GM19463 (cell line): ENCODE measurements around the gene ARHGAP21.
A peak's percentile ranks its signal among the peaks of the same experiment; 100 is the strongest.
"Not testable (repeated sequence)": the region's sequence is repeated elsewhere in the genome, so short reads cannot be mapped to it uniquely, and the experiment has no call there.

ENCODE experiments used
- ATAC-seq: cut with Tn5 transposase; IDR thresholded peaks from one replicate; pipeline ENCODE4 v1.9.1; 2021; ENCODE audit warnings: mild to moderate bottlenecking, moderate library complexity; ENCODE audit not compliant: unreplicated experiment

ARHGAP21 gene

DNA sequence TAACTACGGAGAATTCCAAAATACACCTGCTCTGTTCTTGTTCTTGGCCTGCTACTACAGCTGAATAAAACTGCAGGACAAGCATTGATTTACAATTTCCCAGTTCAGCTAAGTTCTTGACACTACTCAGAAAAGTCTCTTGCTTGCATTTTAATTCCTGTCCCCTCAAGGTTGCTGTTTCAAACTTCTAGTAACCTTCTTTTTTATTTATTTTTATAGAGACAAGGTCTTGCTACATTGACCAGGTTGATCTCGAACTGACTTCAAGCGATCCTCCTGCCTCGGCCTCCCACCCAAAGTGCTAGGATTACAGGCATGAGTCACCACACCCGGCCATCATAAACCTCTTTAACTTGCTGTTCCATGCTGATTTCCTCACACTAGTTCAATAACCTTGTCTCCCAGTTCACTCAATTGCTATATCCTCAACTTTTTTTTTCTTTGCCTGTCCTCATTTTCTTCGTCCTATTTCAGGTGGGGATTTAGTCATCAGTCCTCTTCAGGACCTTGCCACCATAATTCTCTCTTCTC lies 79.9 kb downstream of the ARHGAP21 start:
- ATAC-seq = no peak

DNA sequence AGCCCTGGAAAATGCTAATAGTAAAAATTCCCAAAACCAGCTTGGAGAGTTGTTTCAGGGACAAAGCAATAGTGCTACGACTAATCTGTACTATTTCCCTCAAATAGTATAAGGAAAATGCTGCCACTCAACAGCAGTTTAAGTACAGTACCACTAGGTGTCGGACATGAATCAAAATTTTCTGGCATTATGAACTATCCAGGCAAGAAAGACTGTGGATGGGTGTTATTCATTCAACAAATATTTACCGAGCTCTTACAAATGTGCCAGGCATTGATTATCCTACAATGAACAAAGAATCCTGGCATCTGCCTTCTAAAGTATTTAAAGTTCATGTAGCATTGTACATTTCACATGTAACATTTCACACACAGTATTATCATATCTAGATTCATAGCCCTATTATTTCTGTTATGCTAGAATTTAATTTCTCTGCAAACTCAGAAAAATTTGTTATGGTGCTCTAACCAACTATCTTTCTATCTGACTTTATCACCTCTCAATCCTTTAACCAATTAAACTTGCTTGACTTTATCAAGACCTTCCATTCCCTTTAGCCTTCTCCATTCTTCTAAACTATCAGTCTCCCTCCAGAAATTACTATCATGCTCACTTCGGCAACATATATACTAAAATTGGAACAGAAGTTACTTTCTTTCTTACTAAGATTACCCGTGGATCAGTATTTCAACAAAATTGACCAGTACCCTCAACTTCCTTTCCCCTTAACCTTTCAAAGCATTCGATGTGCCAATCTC lies 80.6 kb downstream of the ARHGAP21 start:
- peak; percentile 80 for ATAC-seq

DNA sequence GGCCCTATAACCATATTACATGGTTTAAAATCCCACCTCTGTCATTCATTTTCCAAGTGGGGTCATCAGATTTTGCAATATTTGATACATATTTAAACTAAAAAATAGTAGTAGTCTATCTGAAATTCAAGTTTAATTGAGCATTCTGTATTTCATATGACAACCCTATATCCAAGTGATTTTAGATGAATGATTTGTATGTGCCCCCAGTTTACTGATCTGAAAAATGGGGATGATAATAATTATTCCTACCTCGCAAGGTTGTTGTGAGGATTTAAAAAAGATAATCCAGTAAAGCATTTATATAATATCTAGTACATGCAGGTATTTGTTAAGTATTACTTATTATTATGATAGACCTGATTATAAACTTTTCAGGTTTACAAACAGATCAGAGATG lies 84.6 kb downstream of the ARHGAP21 start:
- ATAC-seq = no peak

- no peak for ATAC-seq
Measured at GRCh38 chr10:24625778-24626177, 97.9 kb downstream of the ARHGAP21 start.

GRCh38 chr10:24623383-24623782 lies 100.3 kb downstream of the ARHGAP21 start:
- ATAC-seq = no peak

DNA sequence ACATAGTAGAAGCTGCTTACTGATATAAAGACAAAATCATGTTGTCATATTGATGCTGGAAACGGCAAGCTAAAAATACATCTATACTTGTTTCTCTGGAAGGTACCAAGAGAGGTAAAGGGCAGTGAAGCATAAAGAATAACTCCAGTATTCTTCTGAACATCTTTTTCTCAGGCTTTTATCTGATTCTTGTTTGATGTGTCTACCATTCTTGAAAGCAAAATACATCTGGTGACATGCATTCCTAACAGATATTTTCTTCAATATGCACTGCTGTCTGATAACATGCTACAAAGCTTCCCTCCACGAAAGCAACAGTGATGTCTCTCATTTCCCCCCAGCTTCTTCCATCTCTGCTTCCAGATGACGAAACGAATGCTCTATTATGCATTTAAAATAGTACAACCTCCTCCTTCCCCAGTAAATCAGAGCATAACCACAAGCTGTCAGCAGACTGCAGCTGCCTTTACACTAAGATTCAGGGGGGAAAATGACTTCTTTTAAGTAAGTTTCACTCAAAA lies 100.8 kb downstream of the ARHGAP21 start:
- ATAC-seq = no peak

DNA sequence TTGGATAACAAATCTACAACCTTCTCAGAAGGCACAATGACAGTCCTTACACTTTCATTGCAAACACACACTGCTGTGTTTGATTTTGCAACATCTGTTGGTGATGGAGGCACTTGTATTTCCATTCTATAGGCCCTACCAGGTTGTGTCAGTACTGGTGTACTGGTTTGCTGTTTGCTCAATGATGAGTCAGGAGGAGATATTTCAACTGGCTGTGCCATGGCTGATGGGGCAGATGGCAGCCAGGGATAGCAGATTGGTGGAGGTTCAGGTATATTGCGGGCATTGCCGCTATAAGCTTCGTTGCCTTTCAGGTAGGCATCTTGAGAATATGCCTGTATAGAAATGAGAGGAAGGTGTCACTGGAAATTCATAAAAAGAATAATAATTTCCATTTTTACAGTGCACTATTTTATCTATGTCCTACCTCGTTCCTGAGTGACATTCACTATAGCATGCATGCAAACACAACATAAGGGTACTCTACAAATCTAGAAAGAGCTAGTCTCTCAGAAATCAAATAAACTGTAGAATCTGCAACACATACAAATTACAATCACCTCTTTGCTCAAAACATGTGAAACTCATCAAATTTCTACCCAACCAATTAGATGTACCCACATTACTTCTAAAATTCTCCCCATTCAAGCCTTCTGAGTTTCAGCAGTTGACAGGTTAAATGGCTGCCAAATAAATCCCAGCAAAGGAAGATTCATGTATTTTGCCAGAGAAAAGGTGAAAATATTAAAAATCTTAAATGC lies 102.5 kb downstream of the ARHGAP21 start:
- ATAC-seq = not testable (repeated sequence)

- ATAC-seq = not testable (repeated sequence)
Measured at GRCh38 chr10:24619994-24620310, 103.7 kb downstream of the ARHGAP21 start.

DNA sequence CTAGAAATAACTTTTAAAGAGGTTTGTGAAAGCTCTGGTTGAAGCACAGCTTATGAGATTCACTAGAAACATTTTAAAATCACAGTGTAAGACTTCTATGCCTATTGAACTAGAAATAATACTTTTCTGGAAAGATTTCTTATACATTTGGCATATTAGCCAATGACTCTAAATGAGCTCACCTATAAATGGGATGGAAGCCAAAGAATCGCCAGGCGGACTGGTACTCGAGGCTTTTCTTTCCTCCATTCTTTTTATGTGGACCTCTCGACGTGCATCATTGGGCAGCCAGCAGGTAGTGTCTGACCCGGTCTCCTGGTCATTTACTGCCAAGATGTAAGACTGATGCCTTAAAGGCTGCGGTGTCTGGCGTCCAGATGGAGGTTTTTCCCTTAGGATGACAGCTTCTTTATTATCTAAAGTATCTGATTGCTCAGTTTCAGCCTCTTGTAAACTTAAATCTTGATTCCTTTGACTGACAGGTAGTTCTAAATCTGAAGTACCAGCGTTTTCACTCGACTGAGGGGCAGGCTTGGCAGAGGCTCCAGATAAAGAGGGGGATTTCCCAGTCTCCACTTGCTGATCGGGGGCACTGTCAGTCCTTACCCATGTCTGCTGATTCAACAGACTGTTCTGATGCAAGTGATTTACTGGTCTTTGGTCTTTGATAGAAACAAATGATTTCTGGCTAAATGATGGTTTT lies 104.2 kb downstream of the ARHGAP21 start:
- not testable (repeated sequence) for ATAC-seq

DNA sequence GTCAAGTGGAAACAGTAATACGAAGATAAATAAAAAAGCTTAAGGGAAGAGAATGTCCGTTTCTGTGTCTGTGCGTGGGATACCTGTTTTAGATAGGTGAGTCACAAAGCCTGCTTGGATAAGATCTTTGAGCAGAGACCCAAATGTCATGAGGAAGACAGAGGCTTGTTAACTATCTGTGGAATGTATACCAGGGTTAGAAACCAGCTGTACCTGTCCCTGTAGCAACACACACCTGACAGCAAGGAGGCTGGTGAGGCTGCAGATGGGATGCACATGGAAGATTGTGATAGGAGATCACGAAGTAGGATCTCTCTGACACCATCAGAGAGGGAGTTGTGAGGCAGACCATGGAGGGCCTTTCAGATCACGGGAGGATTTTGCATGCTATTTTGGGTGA lies 105.3 kb downstream of the ARHGAP21 start:
- ATAC-seq = no peak

DNA sequence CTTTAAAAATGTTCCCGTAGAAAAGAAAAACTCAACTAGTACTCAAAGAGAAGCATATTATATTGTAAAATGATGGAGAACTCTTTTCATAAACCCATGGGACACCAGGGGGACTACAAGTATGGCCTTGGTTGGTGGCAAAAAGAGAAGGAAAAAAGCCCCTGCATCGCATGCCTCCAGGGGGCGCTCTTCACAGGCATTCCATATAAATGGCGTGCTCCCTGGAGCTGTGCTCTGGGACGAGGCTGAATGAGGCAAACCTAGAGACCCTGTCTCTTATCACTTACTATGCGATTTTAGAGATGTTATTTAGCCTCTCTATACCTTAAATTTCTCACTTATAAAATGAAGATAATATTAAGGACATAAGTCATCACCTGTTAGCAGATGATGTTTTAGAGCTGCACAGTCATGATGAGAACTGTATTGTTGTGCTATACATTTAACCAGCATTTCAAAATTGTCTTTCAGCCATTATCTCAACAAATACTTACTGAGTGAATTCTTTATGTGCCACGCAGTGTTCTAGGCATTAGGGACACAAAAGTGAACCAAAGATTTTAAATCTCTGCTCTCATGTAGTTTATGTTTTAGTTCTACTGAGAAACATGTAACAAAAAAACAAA lies 105.8 kb downstream of the ARHGAP21 start:
- peak; percentile 57 for ATAC-seq

DNA sequence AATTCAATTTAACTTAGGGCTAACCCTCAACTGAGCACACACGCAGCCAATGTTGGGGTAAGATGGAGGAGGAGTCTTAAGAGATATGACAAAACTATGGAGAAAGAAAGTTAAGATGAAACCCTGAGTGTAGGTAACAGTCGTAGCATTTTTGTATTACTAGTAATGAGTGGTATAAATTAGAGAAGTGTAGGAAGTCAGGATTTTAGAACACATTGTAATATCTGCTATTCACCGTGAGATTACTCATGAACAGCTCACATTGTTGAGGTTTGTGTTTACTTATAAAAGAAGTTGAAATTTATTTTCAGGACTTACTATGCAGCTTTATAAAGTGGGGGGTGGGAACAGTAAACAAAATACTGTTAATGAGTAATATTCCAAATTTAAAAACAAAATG lies 107.2 kb downstream of the ARHGAP21 start:
- ATAC-seq = no peak

- no peak for ATAC-seq
Measured at GRCh38 chr10:24606021-24606420, 117.7 kb downstream of the ARHGAP21 start.

GRCh38 chr10:24605141-24605540 lies 118.5 kb downstream of the ARHGAP21 start:
- no peak for ATAC-seq

GRCh38 chr10:24603333-24603732 lies 120.4 kb downstream of the ARHGAP21 start:
- no peak for ATAC-seq

DNA sequence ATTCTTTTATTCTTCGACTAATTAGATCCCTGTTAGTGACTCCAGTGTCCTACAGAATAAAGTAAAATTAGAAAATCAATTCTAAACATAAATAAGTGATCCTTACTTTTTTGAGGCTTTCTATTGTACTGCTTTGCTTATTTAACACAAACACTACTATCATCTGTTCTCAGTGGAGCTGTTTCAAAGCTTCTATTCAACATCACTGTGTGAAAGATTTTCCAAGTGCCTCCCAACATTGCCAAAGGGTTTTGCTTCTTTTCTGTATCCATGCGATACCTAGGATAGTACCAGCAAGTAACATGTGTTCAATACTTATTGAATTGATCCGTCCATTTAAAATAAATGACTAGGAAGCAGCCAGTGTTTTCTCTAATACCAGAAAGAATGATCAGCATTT lies 125.7 kb downstream of the ARHGAP21 start:
- no peak for ATAC-seq

DNA sequence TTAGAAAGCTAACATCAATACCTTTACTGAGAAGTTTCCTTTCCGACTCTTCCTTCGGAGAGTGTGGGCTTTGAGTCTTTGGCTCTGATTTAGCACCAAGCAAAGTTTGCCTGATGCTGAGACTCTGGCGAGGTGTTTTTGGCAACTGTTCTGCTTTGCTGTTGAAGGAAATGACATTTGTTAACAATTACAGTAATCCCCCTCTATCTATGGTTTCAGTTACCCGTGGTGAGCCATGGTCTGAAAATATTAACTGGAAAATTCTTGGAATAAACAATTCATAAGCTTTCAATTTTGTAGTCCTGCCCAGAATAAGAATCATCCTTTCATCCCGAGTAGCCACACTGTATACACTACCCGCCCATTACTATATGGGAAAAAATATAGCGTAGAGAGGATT lies 126.3 kb downstream of the ARHGAP21 start:
- no peak for ATAC-seq

GRCh38 chr10:24596217-24596930 lies 127.3 kb downstream of the ARHGAP21 start:
- no peak for ATAC-seq

- ATAC-seq = no peak
Measured at GRCh38 chr10:24590697-24591457, 132.8 kb downstream of the ARHGAP21 start.

DNA sequence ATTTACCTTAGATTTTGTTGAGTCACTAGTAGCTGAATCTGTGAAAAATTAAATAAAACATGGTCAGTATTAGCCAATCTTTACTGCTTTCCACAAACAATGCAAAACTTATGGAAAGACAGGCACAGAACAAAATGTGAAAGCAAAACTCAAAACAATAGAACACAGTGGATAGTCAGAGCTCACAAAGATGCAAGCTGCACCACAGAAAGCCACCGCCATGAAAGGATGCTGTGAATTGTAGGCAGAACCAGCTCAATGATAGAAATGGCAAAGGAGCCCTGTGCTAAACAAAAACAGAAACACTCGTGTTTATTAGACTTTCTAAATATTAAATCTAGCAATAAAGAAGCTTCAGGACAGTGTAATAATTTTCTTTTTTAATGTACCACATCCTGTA lies 134.4 kb downstream of the ARHGAP21 start:
- no peak for ATAC-seq
